LHCN-M2 (cell line): Measurements from ENCODE around the gene STRADB. TPM values are rescaled to one million over a fixed set of nuclear protein-coding genes. Genes with fewer than 3 reads are reported as not detected.
"Not testable (repeated sequence)": the region's sequence is repeated elsewhere in the genome, so short reads cannot be mapped to it uniquely, and the experiment has no call there.

Source experiments
- DNase-seq: peaks from one replicate; pipeline ENCODE4 v3.0.0-alpha.2; 2012; ENCODE audit warnings: low read depth
- polyA plus RNA-seq: library from polyadenylated mRNA; unstranded; fragments of >200 nt; gene quantifications from one replicate; pipeline ENCODE4 v1.2.1, GENCODE V29; 2012; ENCODE audit warnings: missing spikeins
- total RNA-seq: library from RNA; depleted of rRNA; stranded (reverse); fragments of >200 nt; gene quantifications from 2 replicates; pipeline ENCODE4 v1.2.3, GENCODE V29; 2014; rRNA removed

STRADB gene, protein sequence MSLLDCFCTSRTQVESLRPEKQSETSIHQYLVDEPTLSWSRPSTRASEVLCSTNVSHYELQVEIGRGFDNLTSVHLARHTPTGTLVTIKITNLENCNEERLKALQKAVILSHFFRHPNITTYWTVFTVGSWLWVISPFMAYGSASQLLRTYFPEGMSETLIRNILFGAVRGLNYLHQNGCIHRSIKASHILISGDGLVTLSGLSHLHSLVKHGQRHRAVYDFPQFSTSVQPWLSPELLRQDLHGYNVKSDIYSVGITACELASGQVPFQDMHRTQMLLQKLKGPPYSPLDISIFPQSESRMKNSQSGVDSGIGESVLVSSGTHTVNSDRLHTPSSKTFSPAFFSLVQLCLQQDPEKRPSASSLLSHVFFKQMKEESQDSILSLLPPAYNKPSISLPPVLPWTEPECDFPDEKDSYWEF
- 255 and 259 TPM in 2 replicates for total RNA-seq
- polyA plus RNA-seq = 48.6 TPM

DNA sequence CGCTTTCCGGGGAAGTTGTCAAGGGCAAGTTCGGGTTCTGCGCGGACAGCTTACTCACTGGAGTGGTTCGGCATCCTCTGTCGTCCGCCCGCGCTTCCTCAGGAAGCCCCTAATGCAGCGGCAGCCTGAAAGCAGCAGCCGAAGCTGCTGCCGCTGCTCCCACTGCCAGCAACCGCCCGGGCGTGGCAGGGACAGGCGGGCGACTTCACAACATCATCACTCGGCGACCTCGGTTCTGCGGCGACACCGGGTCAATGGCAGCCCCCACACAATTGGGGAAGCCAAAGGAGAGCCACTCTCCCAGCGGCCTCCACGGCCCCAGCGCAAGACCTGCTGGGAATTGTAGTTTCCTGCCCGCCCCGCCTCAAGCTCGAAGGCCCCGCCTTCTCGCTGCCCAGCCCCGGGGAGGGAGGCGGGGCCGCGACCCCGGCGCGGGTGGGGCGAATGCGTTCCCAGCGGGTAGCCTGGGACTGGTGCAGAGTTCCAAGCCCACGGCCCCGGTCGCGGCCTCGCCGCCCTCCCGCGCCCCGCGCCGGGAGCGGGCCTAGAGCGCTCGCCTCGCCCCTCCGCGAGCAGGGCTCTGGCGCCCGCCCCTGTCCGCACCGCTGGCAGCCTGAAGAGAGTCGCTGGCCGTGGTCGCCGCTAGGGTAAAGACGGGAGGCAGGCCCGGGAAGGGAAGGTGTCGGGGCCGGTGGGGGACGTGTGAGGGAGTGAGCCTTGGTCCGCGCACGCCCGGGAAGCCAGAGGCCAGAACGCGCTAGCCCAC lies at the start of gene STRADB, which contains the start of gene TRAK2:
TSS of gene STRADB (plus strand) at position 449 of the 766 bp plus-strand sequence. CDS start 3,101 bp downstream, outside the sequence.
TSS of gene TRAK2 (minus strand) at position 167 of the 766 bp plus-strand sequence. CDS start 30,951 bp downstream, outside the sequence.
- peak; percentile 93 for DNase-seq

DNA sequence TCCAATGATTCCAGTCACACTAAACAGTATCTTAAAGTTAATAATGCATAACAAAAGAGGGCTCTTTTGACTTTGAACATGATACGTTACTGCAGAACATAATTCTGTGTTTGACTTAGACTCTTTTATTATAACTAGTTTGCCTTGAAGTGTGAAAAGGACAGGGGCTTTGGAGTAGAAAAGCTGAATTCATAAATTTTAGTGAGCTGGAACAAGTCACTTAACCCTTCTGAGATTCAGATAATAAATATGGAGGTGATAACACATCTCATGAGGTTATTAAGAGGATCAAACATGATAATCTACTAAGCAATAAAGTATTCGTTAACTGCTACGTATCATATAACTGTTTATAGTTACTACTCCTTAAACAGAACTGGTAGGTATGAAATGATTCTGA lies 49.7 kb upstream of the STRADB start:
- no peak for DNase-seq

DNA sequence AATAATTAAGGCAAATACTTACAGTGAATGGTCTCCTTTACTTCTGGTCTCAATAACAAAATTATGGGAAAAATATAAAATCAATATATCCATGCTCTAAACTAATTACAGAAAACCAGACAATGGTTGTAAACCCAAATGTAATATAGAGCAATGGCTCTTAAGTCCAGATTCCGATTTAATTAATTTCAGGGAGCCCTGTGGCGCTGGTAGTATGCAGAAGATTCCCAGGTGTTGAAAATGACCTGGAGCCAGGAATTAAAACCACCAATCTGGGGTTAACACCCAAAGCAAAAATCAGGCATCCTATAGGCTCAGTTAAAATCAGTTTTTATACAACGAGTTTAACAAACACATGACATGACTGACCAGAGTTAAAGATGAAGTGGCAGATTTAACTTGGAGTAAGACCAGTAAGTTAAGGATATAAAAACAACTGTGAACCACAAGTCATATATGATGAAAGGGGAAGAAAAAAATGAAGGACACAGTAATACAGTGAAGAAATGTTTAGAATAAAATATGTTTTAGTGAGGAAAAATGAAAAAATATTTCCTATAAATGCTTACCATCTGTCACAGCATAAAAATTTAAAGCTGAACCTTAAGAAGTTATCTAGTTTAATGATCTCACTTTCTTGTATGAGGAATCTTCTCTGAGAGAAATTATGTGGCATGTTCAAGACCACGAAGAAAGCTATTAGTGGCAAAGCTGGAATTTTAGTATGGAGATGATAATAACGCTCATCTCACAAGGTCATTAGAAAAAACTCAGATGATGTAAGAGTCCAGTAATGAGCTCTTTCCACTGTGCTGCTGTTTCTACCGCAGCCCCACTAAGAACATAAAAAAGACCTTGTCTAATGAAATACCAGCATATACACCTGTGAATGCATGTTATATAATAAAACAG lies 48.6 kb upstream of the STRADB start:
- DNase-seq = peak; percentile 35

DNA sequence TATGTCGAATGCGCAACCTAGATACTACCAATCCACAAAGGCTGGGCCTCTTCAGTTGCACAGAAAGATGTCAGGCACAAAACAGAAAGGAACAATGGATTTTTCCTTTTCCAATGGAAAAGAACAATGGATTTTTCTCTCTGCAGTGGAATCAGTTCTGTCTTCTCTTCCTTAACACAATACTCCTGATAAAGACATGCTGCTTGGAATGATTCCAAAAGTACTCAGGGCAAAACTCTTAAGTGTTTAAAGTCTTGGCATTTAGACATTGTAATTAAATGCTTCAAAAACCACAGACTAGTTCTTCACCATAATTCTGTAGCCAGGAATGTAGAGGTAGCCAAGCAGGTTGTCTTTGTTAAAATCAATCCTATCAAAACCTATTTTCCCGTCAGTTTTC lies 47.7 kb upstream of the STRADB start:
- no peak for DNase-seq

DNA sequence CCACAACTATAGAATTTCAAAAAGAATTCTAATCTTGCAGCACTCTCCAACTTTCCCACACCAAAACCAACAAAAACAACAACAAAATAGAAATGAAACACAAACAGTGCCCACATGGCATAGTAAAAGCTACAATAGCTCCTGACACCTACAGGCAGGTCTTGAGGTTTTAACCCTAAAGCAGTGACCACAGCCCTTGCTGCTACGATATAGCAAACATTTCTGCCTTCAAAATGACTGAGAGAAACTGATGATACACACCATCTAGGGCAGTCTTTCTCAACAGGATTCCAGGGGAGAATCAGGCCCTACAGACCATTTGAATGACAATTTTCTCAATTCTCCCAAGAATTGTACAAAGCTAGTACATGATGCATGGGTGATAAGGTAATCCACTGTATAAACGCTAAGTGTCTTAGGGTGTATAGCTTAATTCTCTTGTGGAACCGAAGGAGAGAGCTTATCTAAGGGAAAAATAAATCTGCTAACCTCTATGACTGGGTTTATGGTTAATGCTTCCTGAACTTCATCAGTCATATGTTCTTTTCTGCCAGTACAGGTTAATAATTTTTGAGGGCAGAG lies 46.8 kb upstream of the STRADB start:
- no peak for DNase-seq

DNA sequence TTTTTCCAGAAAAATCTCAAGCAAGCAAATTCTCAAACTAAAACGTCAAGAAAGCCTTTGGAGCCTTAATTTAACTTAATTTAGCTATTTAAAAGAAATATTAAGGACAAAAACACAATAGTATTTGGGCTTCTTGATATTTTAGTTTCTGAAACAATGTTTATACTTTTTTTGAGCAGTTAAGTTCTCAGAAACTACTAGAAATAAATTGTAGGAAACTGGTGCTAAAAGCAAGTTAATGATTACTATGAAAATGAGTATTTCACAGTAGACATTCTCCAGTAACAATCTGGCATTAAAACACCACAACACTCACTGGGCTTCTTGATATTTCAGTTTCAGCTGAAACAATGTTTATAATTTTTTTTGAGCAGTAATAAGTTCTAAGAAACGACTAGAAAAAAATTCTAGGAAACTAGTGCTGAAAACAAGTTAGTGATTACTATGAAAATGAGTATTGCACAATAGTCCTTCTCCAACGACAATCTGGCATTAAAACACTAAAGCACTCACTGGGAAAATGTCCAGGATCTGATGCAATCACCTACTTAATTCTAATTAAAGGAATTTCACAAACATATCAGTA lies 45.4 kb upstream of the STRADB start:
- DNase-seq = peak; percentile 56

DNA sequence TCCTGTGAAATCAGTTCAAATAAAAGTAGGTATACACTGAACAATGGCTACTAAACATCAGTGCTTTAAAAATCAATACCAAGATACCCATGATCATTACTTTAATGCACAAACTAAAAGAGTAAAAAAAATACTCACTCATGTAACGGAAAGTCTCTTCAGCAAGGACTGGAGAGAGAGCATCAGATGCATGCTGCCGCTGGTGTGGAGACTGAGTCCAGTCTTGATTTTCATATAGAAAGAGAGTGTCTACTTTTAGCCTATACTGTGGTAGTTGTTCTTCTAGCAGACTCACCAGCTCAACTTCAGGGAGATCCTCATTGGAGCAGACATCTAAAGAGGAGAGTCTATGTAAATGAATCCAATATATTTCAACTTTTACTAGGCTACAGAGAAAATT lies 44.3 kb upstream of the STRADB start:
- DNase-seq = no peak

DNA sequence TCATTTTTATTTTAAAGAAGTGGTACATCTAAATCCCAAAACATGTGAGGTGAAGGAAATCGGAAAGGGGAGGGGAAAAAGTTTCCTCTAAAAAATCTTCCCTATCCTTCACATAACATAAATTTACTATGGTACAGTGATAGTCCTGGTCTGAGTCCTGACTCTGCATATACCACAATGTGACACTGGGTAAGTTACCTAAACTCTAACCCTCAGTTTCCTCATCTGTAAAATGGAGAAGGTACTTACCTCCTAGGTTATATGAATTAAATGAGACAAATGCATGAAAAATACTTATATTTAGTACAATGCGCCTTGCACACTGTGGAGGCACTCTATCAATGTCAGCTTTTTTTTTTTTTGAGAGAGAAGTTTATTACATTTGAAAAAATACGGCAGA lies 42.6 kb upstream of the STRADB start:
- no peak for DNase-seq

DNA sequence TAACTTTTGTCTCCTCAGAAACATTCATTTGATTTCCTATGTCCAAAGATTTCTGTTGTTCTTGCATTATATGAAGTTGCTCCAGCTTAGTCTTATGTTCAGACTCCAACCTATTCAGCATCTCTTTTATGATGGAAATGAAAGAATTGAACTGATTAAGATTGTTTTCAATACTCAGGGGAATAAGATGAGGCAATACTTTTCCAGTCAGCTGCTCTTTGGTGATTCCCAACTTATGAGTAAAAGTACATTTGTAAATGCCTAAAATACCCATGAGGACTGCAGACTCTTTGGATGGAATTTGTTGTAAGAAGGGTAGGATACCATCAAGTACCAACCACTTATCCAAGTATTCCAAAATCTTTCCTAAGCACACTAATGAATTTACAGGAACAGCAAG lies 40.1 kb upstream of the STRADB start:
- peak; percentile 79 for DNase-seq

DNA sequence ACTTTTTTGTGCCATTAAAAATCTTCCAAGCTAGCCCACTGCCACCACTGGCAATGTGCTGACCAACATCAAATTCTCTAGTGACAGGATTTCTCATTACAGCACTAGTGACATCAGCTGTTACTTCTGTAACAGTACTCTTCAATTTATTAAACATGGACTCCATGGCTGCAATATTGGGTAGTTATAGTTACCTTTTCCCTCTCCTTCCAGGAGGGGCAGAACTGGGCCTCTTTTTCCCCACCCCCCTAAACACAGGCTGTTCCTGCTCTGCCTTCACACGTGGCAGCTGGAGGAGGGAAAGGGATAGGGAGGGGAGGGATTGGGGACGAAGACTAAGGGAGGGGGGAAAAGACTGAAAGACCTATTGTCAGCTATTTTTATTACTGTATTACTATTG lies 38.4 kb upstream of the STRADB start:
- DNase-seq = no peak

DNA sequence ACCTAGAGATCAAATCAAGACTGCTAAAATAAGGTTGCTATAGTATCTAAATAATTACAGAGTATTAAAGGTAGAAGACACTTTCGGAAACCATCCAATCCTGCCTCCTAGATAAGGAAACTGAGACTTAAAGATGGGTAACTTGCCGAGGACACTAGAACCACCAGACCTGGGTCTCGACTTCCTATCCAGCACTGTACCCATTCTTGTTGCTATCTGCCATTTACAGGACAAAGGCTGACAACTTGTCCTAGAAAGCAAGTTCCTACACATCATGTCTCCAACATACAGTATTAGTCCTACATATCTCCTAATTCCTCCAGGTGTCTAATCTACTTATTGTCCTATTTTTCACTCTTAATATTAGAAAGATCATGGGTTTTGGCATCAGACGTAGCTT lies 38.0 kb upstream of the STRADB start:
- no peak for DNase-seq

DNA sequence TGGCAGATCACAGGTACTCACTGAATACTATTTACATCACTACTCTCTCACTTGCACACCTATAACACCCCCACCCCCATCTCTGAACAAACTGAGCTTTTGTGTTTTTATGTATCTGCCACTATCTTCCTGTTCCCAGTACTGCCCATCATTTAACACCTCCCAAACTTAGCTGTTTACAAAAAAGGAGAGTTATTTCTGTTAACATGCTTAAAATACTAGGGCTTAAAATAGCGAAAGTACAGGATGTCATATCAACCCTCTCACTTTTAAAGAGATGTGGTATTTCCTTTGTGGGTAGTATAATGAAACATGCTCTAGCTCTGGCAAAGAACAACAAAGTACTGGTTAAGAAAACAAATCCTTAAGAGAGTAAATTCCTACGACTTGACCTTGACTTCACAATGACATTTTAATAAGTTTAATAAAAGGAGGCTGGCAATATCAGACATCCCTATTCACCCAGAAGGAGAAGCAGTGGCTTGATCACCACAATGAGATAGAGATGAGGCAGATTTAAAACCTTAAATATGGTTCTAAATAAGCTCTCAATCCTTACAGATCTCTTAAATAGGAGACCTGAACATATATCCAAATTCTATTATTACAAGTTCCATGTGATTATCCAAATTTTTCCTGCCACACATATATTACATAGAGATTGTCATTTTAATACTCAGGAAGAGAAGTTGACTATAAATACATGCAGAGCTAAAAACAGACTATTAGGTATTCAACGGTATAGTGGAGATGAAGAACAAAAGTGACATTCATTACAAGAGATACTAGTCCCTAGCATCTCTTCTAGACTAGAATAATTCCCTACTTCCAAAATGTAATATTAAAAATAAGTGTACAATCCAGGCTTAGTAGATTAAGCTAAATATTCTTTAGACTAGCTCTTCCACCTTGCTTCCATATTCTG lies 37.2 kb upstream of the STRADB start:
- DNase-seq = peak; percentile 76

DNA sequence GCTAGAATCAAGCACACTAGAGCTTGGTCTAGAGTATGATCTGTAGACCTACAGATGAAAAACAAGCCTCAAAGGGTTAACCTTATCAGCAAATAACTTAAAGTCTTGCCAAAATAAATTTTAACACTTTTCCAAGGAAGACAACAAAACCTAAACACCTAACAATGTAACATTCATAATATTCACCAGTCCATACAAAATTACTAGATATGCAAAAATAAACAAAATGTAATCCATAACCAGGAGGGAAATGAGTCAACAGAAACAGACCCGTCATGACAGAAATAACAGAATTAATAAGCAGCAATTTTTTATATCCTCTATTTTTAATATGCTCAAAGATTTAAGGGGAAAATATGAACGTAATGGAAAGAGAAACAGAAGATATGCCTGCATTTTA lies 36.4 kb upstream of the STRADB start:
- DNase-seq = no peak

DNA sequence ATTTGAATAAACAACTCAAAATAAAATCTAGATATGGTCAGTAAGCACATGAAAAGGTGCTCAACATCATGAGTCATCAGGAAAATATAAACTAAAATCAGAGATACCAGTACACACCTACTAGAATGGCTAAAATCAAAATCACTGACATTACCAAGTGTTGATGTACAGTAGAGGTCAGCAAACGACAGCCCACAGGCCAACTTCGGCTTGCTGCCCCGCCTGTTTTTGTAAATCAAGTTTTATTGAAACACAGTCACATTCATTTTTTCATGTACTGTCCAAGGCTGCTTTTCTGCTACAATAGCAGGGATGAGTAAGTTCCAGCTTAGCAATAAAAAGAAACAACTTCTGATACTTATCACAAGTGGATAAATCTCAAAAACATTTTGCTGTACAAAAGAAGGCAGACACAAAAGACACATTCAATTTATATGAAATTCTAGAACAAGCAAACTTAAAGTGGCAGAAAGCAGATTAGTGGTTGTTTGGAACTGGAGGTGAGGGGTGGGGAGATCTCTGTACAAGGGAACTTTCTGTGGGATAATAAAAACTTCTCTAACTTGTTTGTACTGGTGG lies 32.4 kb upstream of the STRADB start:
- DNase-seq = peak; percentile 37

DNA sequence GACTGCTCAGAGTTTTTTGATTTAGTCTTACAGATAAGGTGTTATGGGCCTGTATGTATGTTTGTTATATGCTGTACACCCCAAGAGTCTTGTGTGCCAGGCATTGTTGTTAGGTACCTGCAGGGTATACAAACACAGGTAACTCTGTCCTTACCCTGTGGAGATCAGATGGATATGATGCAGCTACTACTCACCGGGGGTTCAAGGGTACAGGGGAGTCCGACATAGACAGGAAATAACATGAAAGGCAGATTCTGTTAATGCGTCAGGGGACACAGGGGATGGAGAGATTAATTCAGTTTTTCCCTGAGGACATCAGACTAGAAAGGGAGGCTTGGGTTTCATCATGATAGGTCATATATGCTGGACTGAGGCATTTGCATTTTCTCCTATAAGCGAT lies 31.6 kb upstream of the STRADB start:
- DNase-seq = no peak

DNA sequence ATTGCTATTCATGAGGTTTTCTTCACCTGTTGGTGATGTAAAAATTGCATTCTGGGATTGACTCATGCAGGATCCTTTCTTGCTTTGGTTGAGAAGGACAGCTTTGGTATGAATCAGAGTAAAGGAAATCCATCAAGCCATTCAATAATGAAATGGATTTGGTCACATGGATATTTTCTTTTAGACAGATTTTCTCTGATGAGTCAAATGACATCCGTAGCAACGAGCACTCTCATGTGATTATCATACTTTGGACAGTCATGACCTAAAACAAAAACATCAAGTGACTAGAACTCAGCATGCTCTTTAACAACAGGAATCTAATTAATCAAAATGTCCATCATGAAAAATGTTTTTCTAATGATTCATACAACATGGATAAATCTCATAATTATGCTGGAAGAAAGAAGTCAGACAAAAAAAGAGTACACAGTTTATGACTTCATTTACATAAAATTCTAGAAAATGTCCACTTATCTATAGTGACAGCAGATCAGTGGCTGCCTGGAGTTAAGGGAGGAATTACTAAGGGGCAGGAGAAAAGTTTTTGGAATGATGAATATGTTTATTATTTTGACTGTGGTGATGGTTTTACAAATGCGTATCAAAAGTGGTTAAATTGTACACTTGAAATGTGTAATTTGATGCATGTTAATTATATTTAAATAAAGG lies 31.0 kb upstream of the STRADB start:
- DNase-seq = peak; percentile 84

DNA sequence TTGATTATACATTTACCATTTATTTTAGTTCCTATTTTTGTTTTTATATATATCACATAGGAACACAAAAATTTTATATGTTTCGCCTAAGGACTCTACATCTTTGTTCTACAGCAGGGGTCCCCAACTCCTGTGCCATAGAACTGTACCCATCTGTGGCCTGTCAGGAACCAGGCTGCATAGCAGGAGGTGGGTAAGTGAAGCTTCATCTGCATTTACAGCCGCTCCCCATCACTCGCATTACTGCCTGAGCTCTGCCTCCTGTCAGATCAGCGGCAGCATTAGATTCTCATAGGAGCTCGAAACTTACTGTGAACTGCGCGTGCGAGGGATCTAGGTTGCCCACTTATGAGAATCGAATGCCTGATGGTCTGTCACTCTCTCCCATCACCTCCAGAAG lies 25.6 kb upstream of the STRADB start:
- no peak for DNase-seq

DNA sequence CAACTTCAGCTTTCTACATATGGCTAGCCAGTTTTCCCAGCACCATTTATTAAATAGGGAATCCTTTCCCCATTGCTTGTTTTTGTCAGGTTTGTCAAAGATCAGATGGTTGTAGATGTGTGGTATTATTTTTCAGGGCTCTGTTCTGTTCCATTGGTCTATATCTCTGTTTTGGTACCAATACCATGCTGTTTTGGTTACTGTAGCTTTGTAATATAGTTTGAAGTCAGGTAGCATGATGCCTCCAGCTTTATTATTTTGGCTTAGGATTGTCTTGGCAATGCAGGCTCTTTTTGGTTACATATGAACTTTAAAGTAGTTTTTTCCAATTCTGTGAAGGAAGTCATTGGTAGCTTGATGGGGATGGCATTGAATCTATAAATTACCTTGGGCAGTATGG lies 23.2 kb upstream of the STRADB start:
- not testable (repeated sequence) for DNase-seq

DNA sequence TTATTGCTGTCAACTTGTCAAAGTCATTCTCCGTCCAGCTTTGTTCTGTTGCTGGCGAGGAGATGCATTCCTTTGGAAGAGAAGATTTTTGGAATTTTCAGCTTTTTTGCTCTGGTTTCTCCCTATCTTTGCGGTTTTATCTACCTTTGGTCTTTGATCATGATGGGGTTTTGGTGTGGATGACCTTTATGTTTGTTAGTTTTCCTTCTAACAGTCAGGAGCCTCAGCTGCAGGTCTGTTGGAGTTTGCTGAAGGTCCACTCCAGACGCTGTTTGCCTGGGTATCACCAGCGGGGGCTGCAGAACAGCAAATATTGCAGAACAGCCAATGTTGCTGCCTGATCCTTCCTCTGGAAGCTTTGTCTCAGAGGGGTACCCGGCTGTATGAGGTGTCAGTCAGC lies 21.7 kb upstream of the STRADB start:
- DNase-seq = not testable (repeated sequence)
